Mucosa of descending colon (tissue), 3 donors: Measurements from ENCODE around the gene MAN1A2. TPM values are rescaled to one million over a fixed set of nuclear protein-coding genes. Genes with fewer than 3 reads are reported as not detected.
"Not testable (repeated sequence)": the region's sequence is repeated elsewhere in the genome, so short reads cannot be mapped to it uniquely, and the experiment has no call there.

Experiments used
- ATAC-seq: fragments of 200-7000 bp; cut with Tn5 transposase; one replicate; pipeline ENCODE4 v1.9.1; 2020; ENCODE audit warnings: mild to moderate bottlenecking, moderate library complexity
- DNase-seq, 3 donors: peaks; one replicate each; pipeline ENCODE4 v3.0.0-alpha.2; 2020
- H3K36me3 ChIP-seq: fragments of 200-600 bp; one replicate; pipeline ENCODE4 v1.8.0; 2021; ENCODE audit warnings: low read depth, mild to moderate bottlenecking
- H3K4me1 ChIP-seq: fragments of 200-600 bp; one replicate; pipeline ENCODE4 v1.8.0; 2021; ENCODE audit warnings: low read depth, mild to moderate bottlenecking
- H3K4me3 ChIP-seq: fragments of 200-600 bp; one replicate; pipeline ENCODE4 v1.8.0; 2021; ENCODE audit warnings: mild to moderate bottlenecking
- H3K9me3 ChIP-seq: fragments of 200-600 bp; one replicate; pipeline ENCODE4 v1.8.0; 2021; ENCODE audit warnings: mild to moderate bottlenecking
- CTCF ChIP-seq: fragments of 200-600 bp; IDR thresholded peaks from one replicate; pipeline ENCODE4 v1.8.0; 2022; ENCODE audit warnings: antibody characterized with exemption, mild to moderate bottlenecking
- intact Hi-C, 2 donors: fragments of 100-400 bp; cut with DNase I in 1 of 2; cut with micrococcal nuclease in 1 of 2; formaldehyde crosslinking; loops; one replicate each; pipeline versions ENCODE4 v1.11.0 to v1.11.1; 2022; cut with DNase I, micrococcal nuclease
- total RNA-seq, 3 donors: library from RNA; stranded (reverse); fragmentation: NEBNext Ultra II Directional in 2 of 3; extraction: Animal tissue kit (Norgen Biotek cat#: 25700) in 2 of 3; gene quantifications; one replicate each; pipeline versions ENCODE4 v1.2.1 to v1.2.4, GENCODE V29; 2021 to 2023
- donor health status: DM: no; HTN: no; CAD: no; lungs with moderate emphysema.
- donor health status: DM: no; HTN: no; CAD: no.
- donor health status: DM: no; HTN: yes; CAD: no.

Gene MAN1A2
- total RNA-seq, 3 donors from 2014 or later = 29.1 to 59.6 (median 32.4) TPM

- peaks cover 5% of the 10 kb centered on the region for H3K9me3 ChIP-seq
- H3K4me3 ChIP-seq = no peak overlapping the region
- no peak for TF ChIP-seq CTCF
- H3K4me1 ChIP-seq = no peaks in the 10 kb centered on the region
- intact Hi-C loops = no loop called here
- no peaks in the 10 kb centered on the region for H3K36me3 ChIP-seq
- ATAC-seq (no peak), DNase-seq (no peak)
Measured at GRCh38 chr1:117447661-117448060, 80.4 kb downstream of the MAN1A2 start.

- H3K36me3 ChIP-seq = no peaks in the 10 kb centered on the region
- intact Hi-C loops = no loop called here
- no peak overlapping the region for H3K4me3 ChIP-seq
- DNase-seq = no peak
- no peak for ATAC-seq
- no peaks in the 10 kb centered on the region for H3K4me1 ChIP-seq
- TF ChIP-seq CTCF = no peak
- H3K9me3 ChIP-seq = peaks cover 5% of the 10 kb centered on the region
Measured at GRCh38 chr1:117452216-117452615, 85.0 kb downstream of the MAN1A2 start.

DNA sequence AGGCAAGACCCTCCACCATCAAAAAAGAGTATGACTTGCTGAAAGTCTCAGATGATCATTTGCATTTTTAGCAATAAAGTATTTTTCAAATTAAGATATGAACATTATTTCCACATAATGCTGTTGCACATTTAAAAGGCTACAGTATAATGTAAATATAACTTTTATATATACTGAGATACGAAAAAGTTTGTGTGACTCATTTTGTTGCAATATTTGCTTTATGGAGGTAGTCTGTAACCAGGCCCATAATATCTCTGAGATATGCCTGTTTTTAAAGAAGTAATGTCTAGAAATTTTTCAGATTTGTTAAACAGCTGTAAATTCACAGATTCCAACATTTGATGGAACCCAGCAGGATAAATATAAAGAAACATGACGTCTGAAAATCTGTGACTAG, 86.7 kb downstream of the MAN1A2 start:
- peaks cover 5% of the 10 kb centered on the region for H3K9me3 ChIP-seq
- DNase-seq = no peak
- H3K4me3 ChIP-seq = no peak overlapping the region
- ATAC-seq = no peak
- intact Hi-C loops = no loop called here
- no peak for TF ChIP-seq CTCF
- no peaks in the 10 kb centered on the region for H3K4me1 ChIP-seq
- no peaks in the 10 kb centered on the region for H3K36me3 ChIP-seq

- ATAC-seq, H3K4me3 ChIP-seq, H3K9me3 ChIP-seq, H3K36me3 ChIP-seq, DNase-seq, intact Hi-C loops, H3K4me1 ChIP-seq: not testable (repeated sequence)
Measured at GRCh38 chr1:117458410-117458809, 91.2 kb downstream of the MAN1A2 start.

DNA sequence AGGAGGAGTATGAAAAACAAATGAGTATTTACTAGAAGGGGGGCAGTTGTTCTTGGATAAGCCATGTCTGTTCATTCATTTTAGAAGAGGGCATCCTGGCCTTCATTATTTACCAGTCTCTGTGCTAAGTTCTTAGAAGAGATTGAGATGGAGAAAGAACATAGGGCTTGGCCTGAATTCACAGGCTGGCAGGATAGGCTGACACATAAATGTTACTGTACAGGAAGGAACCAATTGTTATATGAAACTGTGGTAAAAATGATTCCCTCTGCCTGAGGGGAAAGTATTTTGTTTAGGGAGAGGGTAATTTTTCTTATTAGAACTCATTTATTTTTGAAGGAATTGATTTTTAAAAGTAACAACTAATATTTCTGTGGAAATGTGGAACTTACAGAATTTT, 99.5 kb downstream of the MAN1A2 start:
- no peak for TF ChIP-seq CTCF
- intact Hi-C loops = no loop called here
- no peak for ATAC-seq

GRCh38 chr1:117467336-117467735, 100.1 kb downstream of the MAN1A2 start:
- intact Hi-C loops = no loop called here
- H3K36me3 ChIP-seq = no peaks in the 10 kb centered on the region
- ATAC-seq (no peak), DNase-seq (no peak)
- H3K4me1 ChIP-seq = no peaks in the 10 kb centered on the region
- no peak for TF ChIP-seq CTCF
- H3K4me3 ChIP-seq = no peak overlapping the region
- no peaks in the 10 kb centered on the region for H3K9me3 ChIP-seq

More for the DNA sequence above, 99.5 kb downstream of the MAN1A2 start:
- Histone ChIP-seq H3K4me1 (no peaks in the 10 kb centered on the region), H3K36me3 (no peaks in the 10 kb centered on the region), H3K9me3 (no peaks in the 10 kb centered on the region), H3K4me3 (no peak overlapping the region)
- DNase-seq = no peak
